ENCODE results near the gene LYST.

DNA sequence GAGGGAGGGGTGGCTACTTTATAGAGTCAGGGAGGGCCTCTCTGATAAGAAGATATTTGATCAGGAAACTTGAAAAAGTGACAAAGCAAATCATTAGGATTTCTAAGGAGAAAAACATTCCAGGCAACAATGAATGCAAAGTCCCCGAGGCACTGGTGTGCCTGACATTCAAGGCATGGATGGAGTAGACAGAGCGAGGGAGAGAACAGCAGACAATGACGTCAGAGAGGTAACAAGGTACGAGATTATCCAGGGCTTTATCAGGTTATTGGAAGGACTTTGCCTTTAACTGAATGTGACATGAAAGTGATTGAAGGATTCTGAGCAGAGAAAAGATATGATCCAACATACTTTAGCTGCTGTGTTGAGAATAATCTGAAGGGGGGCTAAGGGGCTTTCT lies 144.7 kb downstream of the LYST start:
- TF ChIP-seq YY1 (IDR thresholded peaks at IDR 0.05; ENCODE audit: low read depth) (no peak), POLR2AphosphoS5 (IDR thresholded peaks at IDR 0.05; ENCODE audit: low read depth, low read length) (no peak), FOSL2 (IDR thresholded peaks at IDR 0.05; ENCODE audit: borderline replicate concordance, low read depth) (no peak), EP300 (IDR thresholded peaks at IDR 0.05; ENCODE audit: borderline replicate concordance in 1 of 2, low read depth in 1 of 2, low read length in 1 of 2) (no peak)
- TF ChIP-seq, protein P1, sequence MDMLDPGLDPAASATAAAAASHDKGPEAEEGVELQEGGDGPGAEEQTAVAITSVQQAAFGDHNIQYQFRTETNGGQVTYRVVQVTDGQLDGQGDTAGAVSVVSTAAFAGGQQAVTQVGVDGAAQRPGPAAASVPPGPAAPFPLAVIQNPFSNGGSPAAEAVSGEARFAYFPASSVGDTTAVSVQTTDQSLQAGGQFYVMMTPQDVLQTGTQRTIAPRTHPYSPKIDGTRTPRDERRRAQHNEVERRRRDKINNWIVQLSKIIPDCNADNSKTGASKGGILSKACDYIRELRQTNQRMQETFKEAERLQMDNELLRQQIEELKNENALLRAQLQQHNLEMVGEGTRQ (IDR thresholded peaks at IDR 0.05; ENCODE audit: borderline replicate concordance, low read depth, low read length), result no peak
- TF ChIP-seq, protein P2, sequence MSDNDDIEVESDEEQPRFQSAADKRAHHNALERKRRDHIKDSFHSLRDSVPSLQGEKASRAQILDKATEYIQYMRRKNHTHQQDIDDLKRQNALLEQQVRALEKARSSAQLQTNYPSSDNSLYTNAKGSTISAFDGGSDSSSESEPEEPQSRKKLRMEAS (IDR thresholded peaks at IDR 0.05; ENCODE audit: low read depth), result no peak
- TF ChIP-seq, protein P3, sequence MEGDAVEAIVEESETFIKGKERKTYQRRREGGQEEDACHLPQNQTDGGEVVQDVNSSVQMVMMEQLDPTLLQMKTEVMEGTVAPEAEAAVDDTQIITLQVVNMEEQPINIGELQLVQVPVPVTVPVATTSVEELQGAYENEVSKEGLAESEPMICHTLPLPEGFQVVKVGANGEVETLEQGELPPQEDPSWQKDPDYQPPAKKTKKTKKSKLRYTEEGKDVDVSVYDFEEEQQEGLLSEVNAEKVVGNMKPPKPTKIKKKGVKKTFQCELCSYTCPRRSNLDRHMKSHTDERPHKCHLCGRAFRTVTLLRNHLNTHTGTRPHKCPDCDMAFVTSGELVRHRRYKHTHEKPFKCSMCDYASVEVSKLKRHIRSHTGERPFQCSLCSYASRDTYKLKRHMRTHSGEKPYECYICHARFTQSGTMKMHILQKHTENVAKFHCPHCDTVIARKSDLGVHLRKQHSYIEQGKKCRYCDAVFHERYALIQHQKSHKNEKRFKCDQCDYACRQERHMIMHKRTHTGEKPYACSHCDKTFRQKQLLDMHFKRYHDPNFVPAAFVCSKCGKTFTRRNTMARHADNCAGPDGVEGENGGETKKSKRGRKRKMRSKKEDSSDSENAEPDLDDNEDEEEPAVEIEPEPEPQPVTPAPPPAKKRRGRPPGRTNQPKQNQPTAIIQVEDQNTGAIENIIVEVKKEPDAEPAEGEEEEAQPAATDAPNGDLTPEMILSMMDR (IDR thresholded peaks at IDR 0.05), result no peak
